Measurements from ENCODE around the gene SPECC1.
"Not testable (repeated sequence)": the region's sequence is repeated elsewhere in the genome, so short reads cannot be mapped to it uniquely, and the experiment has no call there.

SPECC1 gene

DNA sequence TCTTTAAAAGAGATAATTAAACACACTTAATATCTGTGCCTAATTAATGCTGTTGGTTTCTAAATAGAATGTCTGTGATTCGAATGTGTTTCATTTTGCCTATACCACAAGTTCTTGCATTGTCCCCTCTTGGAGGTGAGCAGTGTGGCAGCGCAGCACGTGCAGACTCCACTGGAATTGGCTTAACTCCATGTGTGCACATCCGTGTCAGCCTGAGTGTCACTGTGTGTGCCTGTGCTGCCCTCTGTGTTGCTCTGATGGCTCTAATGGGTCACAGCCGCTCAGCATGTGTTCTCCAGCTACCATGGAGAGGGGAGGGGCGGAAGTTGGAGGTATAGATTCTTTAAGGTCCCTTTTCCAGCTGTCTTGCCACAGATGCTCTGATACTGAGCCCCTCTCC, 226.6 kb downstream of the SPECC1 start:
- no peak for DNase-seq (ENCODE audit: low read depth in 2 of 2)

GRCh38 chr17:20236578-20237227, 227.5 kb downstream of the SPECC1 start:
- no peak for DNase-seq (ENCODE audit: low read depth in 2 of 2)

DNA sequence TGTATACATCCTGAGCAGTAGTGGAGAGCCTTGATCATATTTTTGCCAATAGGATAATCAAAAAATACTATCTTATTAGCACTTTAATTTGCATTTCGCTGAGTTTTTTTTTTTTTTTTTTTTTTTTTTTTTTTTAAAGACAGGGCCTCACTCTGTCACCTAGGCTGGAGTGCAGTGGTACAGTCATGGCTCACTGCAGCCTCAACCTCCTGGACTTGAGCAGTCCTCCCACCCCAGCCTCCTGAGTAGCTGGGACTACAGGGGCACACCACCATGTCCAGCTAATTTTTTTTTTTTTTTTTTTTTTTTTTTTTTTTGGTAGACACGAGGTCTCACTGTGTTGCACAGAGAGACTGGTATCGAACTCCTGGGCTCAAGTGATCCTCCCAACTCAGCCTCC, 230.6 kb downstream of the SPECC1 start:
- not testable (repeated sequence) for DNase-seq (ENCODE audit: low read depth in 2 of 2)

DNA sequence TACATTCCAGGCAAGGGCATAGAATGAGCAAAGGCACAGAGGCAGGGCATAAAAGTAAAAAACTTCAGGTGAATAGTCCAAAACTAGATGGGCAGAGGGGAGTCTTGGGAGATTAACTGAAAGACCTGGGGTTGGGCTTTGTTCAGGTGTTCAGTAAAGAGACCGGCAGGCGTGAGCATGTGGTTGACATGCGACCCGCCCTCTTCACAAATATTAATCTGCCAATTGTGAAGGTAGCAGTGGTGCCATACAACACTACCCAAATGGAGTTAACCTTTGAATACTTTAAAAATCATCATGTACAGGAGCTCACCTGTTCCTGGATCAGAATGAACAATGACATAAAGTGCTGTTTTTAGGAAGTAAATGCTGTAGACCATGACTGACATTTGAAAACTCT, 232.7 kb downstream of the SPECC1 start:
- no peak for DNase-seq (ENCODE audit: low read depth in 2 of 2)

GRCh38 chr17:20242271-20242670, 233.1 kb downstream of the SPECC1 start:
- DNase-seq (ENCODE audit: low read depth in 2 of 2), result no peak

DNA sequence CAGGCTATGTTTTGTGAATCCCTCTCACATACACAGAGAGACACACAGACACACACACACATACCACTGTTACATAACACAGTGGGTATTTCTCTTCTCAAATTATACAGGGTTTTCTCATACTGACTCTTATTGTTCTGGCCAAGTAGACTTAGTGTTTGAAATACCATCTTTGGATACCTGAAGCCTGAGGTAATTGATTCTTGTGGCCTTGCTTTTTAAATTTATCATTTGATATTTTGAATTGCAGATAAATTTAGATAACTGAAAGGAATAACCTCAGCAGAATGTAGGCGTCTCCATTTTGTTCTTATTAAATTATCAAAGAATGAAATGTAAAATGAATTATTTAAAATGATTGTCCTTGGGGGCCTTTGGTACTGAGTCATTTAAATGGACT, 234.4 kb downstream of the SPECC1 start:
- DNase-seq (ENCODE audit: low read depth in 2 of 2), result no peak

DNA sequence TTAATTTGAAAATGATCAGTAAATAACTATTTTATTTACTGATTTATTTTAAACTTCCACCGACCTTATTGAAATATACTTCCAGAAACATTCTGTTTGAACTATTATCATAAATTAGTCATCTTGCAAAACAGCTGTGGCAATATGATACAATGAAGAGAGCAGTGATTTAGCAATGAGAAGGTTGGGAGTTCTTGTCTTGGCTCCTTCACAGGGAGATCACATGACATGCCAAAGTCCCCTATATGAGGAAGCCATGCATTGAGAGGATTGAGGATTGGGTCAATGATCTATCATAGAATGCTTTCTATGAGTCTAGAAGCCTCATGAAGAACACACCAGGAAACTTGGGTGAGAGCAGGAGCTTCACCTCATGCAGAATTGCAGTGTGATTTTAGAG, 235.5 kb downstream of the SPECC1 start:
- DNase-seq (ENCODE audit: low read depth in 2 of 2), result no peak

DNA sequence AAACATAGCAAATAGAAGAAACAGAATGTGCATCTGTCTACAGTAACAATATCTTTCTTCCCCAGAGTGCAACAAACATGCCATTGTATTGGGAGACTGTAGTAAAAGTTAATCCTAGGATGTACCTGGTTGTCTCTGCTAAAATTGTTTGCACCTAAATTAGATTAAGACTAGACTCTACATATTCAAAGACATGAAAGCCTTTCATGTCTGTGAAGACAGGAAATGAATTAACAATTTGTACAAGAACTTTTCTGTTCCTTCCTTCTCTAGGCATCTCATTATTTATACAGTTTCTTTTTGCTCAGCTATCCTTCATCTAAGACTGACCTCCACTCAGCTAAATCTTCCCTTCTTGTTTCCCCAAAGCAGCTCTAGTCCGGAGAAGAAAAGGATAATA, 237.5 kb downstream of the SPECC1 start:
- DNase-seq (ENCODE audit: low read depth in 2 of 2), result no peak

DNA sequence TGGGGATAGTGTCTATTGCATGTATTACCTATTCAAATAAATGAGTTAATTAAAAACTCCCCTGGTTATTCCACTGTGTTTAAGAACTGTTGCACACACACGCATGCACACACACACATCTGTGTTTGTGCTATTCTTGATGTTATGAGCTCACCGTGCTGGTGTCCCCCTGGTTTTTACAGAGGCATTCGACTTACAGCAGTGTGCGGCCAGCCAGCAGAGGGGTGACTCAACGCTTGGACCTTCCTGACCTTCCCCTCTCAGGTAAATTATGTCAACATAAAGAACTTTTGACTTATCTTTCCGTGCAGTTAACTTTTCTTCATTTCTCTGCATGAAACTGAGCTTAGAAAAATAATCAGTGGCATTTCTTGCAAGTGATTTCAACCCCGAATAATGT, 244.2 kb downstream of the SPECC1 start:
- DNase-seq (ENCODE audit: low read depth in 2 of 2), result no peak

DNA sequence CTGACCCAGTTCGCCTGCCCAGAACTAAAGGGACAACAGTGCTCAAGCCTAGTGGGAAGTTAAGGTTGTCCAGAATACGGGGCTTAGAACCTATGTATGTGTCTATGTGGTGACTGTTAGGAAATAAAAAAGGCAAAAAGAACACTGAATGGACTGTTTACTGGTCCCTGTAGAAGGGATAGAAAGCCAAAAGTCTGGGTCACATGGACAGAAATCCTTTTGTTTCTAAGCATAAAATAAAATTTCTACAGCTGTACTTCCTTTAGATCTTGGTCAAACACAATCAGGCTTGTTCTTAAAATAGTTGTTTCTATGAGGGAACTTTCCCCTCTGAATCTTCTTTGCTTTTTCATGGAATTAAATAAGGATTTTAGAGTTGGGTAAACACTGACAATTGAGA, 245.4 kb downstream of the SPECC1 start:
- DNase-seq (ENCODE audit: low read depth in 2 of 2), result no peak

- no peak for DNase-seq (ENCODE audit: low read depth in 2 of 2)
Measured at GRCh38 chr17:20256144-20256543, 247.0 kb downstream of the SPECC1 start.

- no peak for DNase-seq (ENCODE audit: low read depth in 2 of 2)
Measured at GRCh38 chr17:20257008-20257407, 247.8 kb downstream of the SPECC1 start.

GRCh38 chr17:20257798-20258197, 248.6 kb downstream of the SPECC1 start:
- no peak for DNase-seq (ENCODE audit: low read depth in 2 of 2)

GRCh38 chr17:20259668-20260067, 250.5 kb downstream of the SPECC1 start:
- DNase-seq (ENCODE audit: low read depth in 2 of 2), result no peak

GRCh38 chr17:20260268-20260667, 251.1 kb downstream of the SPECC1 start:
- no peak for DNase-seq (ENCODE audit: low read depth in 2 of 2)

DNA sequence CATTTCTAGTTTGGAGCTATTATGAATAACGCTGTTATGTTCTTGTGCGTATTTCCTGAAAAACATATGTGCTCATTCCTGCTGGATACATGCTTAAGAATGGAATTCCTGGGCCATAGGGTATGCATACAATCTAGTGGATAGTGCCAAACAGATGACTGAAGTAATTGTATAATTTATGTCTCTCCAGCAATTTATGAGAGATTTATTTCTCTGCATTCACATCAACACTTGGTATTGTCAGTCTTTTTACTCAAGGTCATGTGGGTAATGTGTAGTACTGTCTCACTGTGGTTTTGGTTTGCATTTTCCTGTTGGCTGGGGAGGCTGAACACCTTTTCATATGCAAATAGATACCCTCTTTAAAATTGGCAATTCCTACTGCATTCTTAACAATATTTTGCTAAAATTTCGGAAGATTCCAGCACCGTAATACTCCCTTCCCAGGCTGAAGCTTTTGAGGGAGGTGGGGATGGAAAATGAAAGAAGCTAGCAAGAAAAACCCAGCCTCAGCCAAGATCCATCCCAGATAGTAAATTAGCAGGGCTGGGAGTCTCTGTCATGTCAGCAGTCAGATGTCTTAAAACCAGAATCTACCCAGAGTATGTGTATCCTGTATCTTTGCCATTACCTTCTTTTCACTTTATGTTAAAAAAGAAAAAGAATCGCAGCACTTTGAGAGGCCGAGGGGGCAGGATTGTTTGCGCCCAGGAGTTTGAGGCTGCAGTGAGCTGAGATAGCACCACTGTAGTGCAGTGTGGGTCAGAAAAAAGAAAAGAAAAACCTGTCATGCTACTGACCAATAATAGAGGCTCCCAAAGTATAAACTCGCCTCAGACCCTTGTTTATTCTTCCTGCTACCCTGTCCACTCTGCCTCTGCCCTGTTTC, 253.3 kb downstream of the SPECC1 start:
- no peak for DNase-seq (ENCODE audit: low read depth in 2 of 2)

DNA sequence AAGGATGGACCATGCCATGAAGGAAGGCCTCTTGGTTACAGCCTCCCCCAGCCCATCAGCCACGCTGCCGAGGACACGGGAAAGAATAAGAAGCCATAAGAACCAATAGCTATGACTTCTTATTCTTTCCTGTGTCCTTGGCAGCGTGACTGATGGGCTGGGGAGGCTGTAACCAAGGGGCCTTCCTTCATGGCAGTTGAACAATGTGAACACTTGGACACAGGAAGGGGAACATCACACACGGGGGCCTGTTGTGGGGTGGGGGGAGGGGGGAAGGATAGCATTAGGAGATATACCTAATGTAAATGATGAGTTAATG, 253.9 kb downstream of the SPECC1 start:
- DNase-seq (ENCODE audit: low read depth in 2 of 2), result not testable (repeated sequence)

GRCh38 chr17:20263595-20263994, 254.4 kb downstream of the SPECC1 start:
- DNase-seq (ENCODE audit: low read depth in 2 of 2), result no peak

- DNase-seq (ENCODE audit: low read depth in 2 of 2), result no peak
Measured at GRCh38 chr17:20264996-20265395, 255.8 kb downstream of the SPECC1 start.

DNA sequence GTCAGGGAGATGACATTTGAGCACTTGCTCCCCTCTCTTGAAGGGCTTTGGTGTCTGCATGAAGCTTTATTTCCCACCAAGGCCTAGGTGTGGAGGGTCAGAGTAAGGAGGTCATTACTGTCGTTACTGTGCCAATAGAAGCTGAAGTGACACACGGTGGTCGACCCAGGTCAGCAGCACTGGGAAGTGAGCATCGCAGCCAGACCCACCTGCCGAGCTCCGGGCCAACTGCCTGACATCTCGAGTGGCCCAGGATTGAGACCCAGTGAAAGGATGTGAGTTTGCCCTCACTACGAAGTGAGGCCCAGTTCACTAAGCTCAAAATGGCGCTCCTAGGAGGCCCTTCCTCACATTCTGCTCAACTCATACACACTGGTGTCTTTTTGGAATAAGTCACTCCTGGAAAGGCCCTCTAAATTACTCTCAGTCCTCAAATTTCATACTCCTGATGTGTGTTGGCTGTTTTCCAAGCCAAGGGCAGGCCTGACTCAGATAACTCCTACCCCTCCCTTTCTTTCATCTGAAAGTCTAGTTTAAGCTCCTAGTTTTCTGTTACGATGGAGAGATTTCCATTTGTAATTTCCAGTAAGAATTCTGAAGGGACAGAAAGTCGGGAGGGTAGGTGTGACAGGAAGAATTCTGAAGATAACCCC, 257.8 kb downstream of the SPECC1 start:
- DNase-seq (ENCODE audit: low read depth in 2 of 2), result no peak

GRCh38 chr17:20267459-20267842, 258.3 kb downstream of the SPECC1 start:
- no peak for DNase-seq (ENCODE audit: low read depth in 2 of 2)

- DNase-seq (ENCODE audit: low read depth in 2 of 2), result no peak
Measured at GRCh38 chr17:20270369-20270768, 261.2 kb downstream of the SPECC1 start.

DNA sequence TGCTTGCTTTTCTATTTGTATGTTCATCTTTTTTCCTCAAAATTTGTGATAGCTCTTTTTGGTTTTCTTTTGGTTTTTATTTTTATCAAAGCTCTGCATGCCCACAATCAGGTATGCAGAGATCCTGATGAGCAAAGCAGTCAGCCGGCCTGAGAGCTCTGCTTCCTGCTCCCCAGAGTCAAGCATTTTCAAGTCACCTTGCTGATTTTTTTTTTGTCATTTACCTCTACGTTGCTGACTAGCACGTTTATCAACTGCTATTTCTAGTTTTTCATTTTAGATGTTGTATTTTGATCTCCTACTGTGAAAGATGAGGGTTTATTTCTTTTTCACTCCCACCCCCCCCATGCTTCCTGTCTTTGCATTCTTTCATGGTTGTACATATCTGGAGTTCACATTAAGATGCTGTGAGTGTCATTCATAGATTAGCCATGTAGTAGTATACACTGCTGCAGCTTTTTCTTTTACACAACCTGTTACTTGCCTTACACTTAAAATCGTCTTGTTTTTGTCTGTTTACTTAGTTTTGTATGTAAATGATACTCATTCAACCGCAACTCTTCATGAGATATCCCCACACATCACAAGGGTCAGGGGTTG, 262.0 kb downstream of the SPECC1 start:
- no peak for DNase-seq (ENCODE audit: low read depth in 2 of 2)

Data from stimulated activated CD8-positive, alpha-beta memory T cell treated with anti-CD3 and anti-CD28 coated beads, Interleukin-15, amount 100 ng/mL, for 48 hours (primary cell).